ENCODE results near the gene MTRR.

DNA sequence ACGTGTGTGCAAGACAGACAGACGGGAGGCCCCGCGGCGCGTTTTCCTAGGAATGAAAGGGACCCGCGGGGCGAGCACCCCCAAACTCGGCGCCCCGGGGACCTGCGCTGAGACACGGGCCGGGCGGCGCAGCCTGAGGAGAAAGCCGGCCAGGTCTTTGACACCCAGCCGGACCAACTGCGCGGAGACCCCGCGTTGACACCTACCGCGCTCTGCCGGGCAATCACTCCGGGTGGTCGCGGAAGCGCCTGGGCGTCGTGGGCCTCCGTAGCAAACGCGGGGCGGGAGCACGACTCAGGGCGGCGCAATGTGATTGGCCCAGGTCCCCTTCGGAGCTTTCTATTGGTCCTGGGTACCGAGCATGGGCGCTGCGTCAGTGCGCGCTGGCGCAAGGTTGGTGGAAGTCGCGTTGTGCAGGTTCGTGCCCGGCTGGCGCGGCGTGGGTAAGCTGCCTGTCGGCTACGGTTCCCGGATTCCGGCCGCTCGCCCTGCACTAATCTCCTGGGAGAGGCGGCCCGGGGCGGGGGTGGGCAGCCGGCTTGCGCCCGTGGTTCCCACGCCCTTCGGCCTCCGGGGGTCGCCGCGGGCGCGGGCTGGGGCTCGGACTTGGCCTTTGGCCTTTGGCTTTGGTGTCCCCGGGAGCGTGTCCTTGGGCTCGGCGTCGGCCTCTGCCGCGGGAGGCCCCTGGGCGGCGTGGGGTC, at the start of gene MTRR, which contains the start of gene FASTKD3:
- TF ChIP-seq, protein P1, sequence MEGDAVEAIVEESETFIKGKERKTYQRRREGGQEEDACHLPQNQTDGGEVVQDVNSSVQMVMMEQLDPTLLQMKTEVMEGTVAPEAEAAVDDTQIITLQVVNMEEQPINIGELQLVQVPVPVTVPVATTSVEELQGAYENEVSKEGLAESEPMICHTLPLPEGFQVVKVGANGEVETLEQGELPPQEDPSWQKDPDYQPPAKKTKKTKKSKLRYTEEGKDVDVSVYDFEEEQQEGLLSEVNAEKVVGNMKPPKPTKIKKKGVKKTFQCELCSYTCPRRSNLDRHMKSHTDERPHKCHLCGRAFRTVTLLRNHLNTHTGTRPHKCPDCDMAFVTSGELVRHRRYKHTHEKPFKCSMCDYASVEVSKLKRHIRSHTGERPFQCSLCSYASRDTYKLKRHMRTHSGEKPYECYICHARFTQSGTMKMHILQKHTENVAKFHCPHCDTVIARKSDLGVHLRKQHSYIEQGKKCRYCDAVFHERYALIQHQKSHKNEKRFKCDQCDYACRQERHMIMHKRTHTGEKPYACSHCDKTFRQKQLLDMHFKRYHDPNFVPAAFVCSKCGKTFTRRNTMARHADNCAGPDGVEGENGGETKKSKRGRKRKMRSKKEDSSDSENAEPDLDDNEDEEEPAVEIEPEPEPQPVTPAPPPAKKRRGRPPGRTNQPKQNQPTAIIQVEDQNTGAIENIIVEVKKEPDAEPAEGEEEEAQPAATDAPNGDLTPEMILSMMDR (IDR thresholded peaks at IDR 0.05): no peak
- TF ChIP-seq POLR2AphosphoS5 (IDR thresholded peaks at IDR 0.05): peak; percentile 74 to 92 (median 89)

Data from sigmoid colon (tissue), 4 donors.